ENCODE data around the gene SH2D3C. TPM values are rescaled to one million over a fixed set of nuclear protein-coding genes. Genes with fewer than 3 reads are reported as not detected.

Gene SH2D3C
- total and polyA plus RNA-seq, 2 of the 8 experiments (the other 6 are each of a cell fraction or from before 2014, with no cell fraction given): 6.4 to 8.1 TPM

- WGBS, 2 experiments (ENCODE audit: extremely low coverage in 1 of 2, insufficient coverage in 1 of 2, insufficient read length in 1 of 2, insufficient replicate concordance in 2 of 2, low coverage in 1 of 2, low lambda C conversion rate in 2 of 2, missing lambda C conversion rate in 1 of 2): 95% methylated on average over 11 of the region's 18 CpGs; no CpG with 5 or more reads in 1 of the 2 experiments
- no peak for FAIRE-seq
These were observed 992 bp downstream of the SH2D3C start for GRCh38 chr9:127777368-127777980.

More at GRCh38 chr9:127777368-127777980, 992 bp downstream of the SH2D3C start:
- Histone ChIP-seq H3K9ac (replicated peaks in 1 of 4; ENCODE audit: extremely low read depth in 1 of 4, low read depth in 3 of 4, low read length in 3 of 4) (no peak overlapping the region), H3K23ac (ENCODE audit: insufficient read length) (no peak overlapping the region), H2BK20ac (ENCODE audit: low read length) (no peak overlapping the region), H3K14ac (ENCODE audit: insufficient read length) (no peak overlapping the region), H3K27me3 (replicated peaks in 1 of 4; ENCODE audit: control insufficient read depth in 3 of 4, extremely low read depth in 1 of 4, insufficient read depth in 3 of 4, low read length in 3 of 4) (no peaks in the 10 kb centered on the region), H4K8ac (ENCODE audit: extremely low read depth, insufficient read depth, low read length) (no peak overlapping the region), H4K20me1 (replicated peaks in 1 of 2; ENCODE audit: control insufficient read depth in 1 of 2, insufficient read depth in 2 of 2, low read length in 2 of 2) (no peaks in the 10 kb centered on the region), H3K79me2 (ENCODE audit: control insufficient read depth in 1 of 2, insufficient read depth in 2 of 2, low read length in 2 of 2) (no peaks in the 10 kb centered on the region), H3K9me3 (ENCODE audit: insufficient read depth in 2 of 2, low read depth in 1 of 2, low read length in 1 of 2) (no peaks in the 10 kb centered on the region), H3K18ac (ENCODE audit: extremely low read depth, low read length) (no peak overlapping the region), H3K27ac (ENCODE audit: low read depth, low read length) (no peak overlapping the region), H3K4ac (replicated peaks; ENCODE audit: insufficient read length, low read depth, low read length) (no peak overlapping the region), H2BK5ac (ENCODE audit: low read depth, low read length) (no peak overlapping the region), H3K23me2 (ENCODE audit: low read depth, low read length) (no peaks in the 10 kb centered on the region), H3K36me3 (ENCODE audit: control insufficient read depth in 2 of 4, insufficient read depth in 4 of 4, low read length in 3 of 4) (no peaks in the 10 kb centered on the region), H3K4me2 (ENCODE audit: insufficient read depth in 1 of 2, low read depth in 2 of 2, low read length in 2 of 2) (no peak overlapping the region), H2BK15ac (ENCODE audit: low read length) (no peak overlapping the region), H3K4me1 (replicated peaks in 1 of 4; ENCODE audit: control insufficient read depth in 3 of 4, insufficient read depth in 4 of 4, low read length in 3 of 4) (peaks cover 0 to 20% (median 14%) of the 10 kb centered on the region in 4 experiments; a peak in 6 of 7 replicates), H2AFZ (ENCODE audit: low read length) (no peak overlapping the region), H3K4me3 (ENCODE audit: extremely low read depth in 1 of 4, insufficient read depth in 2 of 4, low read depth in 3 of 4, low read length in 4 of 4) (no peak overlapping the region), H2AK5ac (ENCODE audit: low read depth, low read length) (no peak overlapping the region), H4K91ac (replicated peaks; ENCODE audit: insufficient read length, low read length) (no peak overlapping the region), H3K56ac (replicated peaks; ENCODE audit: insufficient read length, low read depth, low read length) (no peak overlapping the region), H2BK12ac (ENCODE audit: low read depth, low read length) (0 out of 2 replicates have a peak overlapping the region, but pooled peaks have one; percentile 14), H3K79me1 (ENCODE audit: low read depth, low read length) (no peaks in the 10 kb centered on the region), H2BK120ac (replicated peaks; ENCODE audit: low read depth, low read length) (no peak overlapping the region), H4K5ac (ENCODE audit: insufficient read length, low read depth, low read length) (no peak overlapping the region)
- POLR2A ChIA-PET (ENCODE audit: partially characterized antibody): no interaction called here
- DNase-seq (ENCODE audit: low read depth in 1 of 2, low spot score in 2 of 2): no peak
- CTCF ChIA-PET (ENCODE audit: partially characterized antibody): interaction anchor here (0.7 to 16.2 kb wide), 2 partner anchors 10 to 200 kb away, joined by 3 to 227 read pairs; no protein-coding TSS in a partner anchor
- TF ChIP-seq USF2 (IDR thresholded peaks at IDR 0.05; ENCODE audit: low read length) (no peak), POLR2A (IDR thresholded peaks at IDR 0.05; ENCODE audit: control extremely low read depth in 1 of 2, low read depth in 2 of 2, low read length in 2 of 2) (no peak), POU5F1 (IDR thresholded peaks at IDR 0.05; ENCODE audit: low read depth, low read length) (no peak), RNF2 (IDR thresholded peaks at IDR 0.05; ENCODE audit: borderline replicate concordance, low read depth, low read length, missing control alignments, poor library complexity, severe bottlenecking) (no peak), EGR1 (IDR thresholded peaks at IDR 0.05; ENCODE audit: borderline replicate concordance, low read depth, low read length) (no peak), TAF1 (IDR thresholded peaks at IDR 0.05; ENCODE audit: low read depth, low read length) (no peak), E2F6 (IDR thresholded peaks at IDR 0.05) (no peak)
- TF ChIP-seq, protein P1, sequence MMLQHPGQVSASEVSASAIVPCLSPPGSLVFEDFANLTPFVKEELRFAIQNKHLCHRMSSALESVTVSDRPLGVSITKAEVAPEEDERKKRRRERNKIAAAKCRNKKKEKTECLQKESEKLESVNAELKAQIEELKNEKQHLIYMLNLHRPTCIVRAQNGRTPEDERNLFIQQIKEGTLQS (IDR thresholded peaks at IDR 0.05; ENCODE audit: insufficient read depth, low read depth, low read length): no peak
